ENCODE measurements around the gene CYP3A4.
"Not testable (repeated sequence)": the region's sequence is repeated elsewhere in the genome, so short reads cannot be mapped to it uniquely, and the experiment has no call there.

Gene CYP3A4

DNA sequence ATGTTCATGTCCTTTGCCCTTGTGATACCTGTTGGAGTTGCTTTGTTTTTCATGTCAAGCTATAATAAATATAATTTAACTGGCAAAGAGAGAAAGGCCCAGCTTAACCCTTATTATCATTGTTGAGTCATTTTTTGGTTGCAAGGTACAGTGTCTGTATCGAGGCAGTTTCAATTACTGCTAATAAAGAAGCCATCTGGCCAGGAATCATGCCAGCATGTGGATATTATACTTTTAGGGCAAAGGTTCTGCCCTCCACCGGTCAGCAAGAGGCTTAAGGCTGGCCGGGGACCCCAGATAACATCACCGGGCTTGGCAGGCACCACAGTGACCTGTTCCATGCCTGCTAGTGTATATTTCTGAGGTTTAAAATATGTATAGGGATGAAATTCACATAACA lies 9.0 kb upstream of the CYP3A4 start:
- no peak for DNase-seq (ENCODE audit: low spot score)

DNA sequence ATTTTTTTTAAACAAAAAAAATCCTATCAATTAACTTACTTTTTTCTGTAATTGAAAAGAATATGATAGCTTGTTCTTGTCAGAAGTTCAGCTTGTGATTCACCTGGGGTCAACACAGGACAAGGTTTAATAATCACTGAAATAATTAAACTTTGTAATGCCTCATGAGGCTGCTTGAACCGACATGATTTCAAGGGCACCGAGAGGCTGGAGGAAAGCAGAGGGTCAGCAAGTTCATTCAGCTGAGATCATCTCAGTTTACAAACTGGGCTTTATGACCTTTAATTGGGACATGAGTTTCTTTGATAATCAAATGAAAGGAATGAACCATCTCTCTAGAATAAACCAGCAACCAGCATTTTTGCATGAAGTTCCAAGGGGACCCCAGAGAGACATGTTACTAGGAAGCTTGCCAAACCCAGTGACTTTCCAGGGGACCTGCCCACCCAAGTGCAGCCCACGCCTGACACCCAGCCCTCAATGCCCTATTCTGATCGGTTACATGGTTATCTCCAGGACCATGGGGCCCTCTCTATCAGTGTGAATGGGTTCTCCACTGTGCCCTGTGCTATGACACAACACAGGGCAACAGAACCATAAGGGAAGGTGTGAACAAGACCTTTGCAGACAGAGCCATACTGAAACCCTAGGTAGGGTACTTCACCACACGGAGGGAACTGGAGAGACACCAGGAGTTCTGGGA lies 7.8 kb upstream of the CYP3A4 start:
- no peak for DNase-seq (ENCODE audit: low spot score)

DNA sequence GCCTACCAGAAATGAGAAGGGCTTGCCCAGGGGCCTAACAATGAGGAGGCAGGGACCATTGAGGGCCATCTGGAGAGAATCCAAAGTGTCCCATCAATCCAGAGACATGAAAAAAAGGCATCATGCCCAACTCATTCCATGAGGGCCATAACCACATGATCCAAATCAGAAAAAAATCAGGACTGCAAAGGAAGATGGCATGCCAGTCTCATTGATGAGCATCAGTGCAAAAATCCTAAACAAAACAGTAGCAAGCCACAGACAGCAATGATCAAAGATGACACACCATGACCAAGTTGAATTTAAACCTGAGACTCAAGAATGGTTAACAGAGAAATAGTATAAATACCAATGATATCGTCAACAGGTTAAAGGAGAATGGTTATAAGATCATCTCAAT lies 7.0 kb upstream of the CYP3A4 start:
- no peak for DNase-seq (ENCODE audit: low spot score)

DNA sequence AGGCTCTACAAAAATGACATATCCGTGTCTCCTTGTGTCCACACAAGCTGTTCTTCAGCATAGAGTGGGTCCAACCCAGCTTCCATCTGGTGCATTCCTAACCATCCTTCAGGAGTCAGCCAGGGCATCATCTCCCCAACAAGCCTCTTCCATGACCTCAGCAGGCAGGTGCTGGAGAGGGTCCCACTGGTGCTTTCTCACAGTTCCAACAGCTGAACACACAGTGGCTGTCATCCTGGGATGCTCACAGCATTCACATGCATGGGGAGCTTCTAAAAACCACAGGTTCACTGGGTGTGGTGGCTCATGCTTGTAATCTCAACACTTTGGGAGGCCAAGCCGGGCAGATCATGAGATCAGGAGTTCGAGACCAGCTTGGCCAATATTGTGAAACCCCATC lies 6.4 kb upstream of the CYP3A4 start:
- no peak for DNase-seq (ENCODE audit: low spot score)

DNA sequence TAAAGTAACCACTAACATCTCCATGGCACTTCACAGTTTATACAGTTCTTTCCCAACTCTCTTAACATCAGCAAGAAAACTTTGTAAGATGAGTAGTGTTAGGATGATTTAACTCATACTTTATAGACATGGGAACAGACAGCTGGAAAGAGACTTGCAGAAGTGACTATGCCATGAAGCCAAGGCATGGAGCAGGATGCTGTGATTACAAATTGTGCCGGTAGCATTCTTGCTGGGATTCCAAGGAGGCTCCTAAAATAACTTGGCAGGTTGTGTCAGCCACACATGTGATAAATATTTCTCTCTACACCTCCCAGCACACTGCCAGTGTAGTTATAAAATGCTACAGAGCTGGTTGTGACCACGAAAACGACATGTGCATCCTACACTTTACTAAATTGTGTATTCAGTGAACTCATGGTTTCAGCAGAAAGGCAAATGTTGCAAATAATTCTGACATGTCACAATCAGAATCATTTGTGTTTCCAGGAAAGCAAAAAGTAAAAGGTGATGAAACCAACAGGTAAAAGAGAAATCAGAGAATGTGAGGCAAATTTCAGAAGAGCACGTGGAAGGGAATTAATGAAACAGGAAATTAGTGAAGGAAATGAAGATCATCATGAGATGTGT lies 5.6 kb upstream of the CYP3A4 start:
- no peak for DNase-seq (ENCODE audit: low spot score)

DNA sequence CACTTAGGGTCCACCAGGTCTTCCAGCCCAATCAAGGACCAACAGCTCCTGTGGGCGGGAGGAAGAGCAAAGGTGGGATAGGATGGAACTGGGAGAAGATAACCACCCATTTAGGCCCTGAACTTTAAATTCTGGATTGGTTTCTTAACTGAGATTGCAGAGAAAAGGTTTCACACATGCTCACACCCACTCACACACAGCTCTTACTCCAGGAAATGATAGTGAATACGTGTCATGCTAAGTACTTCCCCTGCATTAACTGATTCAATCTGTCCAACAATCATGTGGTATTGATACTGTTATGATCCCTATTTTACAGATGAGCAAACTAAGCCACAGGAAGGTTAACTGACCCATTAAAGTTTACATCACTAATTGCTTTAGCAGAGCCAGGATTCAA lies 4.6 kb upstream of the CYP3A4 start:
- DNase-seq (ENCODE audit: low spot score): no peak

DNA sequence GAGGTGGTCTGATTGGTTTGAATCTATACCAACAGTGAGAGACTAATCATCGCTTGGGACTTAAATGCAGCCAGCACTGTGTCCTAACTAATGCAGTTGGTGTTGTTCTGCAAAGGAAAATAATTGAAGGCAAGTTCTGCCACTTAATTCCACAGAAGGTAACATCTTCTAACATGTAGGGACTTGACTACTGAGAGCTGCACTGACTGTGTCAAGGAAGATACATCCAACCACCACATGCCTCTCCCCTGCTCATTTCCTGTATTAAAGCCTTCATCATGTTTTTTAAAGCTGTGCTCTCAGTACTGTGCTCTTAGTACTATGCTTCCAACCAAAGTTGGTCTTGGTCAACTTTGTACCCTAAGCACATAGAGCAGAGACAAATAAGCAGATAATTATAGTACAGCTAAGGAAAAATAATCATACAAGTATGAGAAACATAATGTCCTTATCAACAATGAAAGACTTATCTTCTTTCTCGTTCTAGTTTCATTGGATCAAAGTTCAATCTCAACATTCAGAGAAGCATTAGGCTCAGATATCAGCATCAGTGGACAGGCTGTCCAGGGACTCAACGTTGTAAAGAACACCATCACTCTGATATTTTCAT lies 2.8 kb upstream of the CYP3A4 start:
- no peak for DNase-seq (ENCODE audit: low spot score)

DNA sequence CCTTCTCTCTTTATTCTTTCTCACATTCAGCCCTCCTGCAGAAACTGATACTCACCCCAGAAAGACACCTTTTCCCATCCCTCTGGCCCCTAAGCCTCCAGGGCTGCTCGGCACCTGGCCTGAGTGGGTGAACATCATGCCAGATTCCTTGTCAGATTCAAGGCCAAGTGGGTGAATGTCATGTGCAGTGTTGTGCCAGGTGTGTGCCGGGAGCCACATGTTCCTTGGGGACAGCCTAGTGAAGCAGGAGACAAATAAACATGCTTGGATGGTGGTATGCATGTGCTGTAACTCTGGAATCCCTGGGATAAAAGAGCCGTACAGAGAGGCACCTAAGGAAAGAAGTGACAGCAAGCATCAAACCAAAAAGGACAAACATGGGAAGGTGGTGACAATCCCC lies 1.7 kb upstream of the CYP3A4 start:
- DNase-seq (ENCODE audit: low spot score): not testable (repeated sequence)

DNA sequence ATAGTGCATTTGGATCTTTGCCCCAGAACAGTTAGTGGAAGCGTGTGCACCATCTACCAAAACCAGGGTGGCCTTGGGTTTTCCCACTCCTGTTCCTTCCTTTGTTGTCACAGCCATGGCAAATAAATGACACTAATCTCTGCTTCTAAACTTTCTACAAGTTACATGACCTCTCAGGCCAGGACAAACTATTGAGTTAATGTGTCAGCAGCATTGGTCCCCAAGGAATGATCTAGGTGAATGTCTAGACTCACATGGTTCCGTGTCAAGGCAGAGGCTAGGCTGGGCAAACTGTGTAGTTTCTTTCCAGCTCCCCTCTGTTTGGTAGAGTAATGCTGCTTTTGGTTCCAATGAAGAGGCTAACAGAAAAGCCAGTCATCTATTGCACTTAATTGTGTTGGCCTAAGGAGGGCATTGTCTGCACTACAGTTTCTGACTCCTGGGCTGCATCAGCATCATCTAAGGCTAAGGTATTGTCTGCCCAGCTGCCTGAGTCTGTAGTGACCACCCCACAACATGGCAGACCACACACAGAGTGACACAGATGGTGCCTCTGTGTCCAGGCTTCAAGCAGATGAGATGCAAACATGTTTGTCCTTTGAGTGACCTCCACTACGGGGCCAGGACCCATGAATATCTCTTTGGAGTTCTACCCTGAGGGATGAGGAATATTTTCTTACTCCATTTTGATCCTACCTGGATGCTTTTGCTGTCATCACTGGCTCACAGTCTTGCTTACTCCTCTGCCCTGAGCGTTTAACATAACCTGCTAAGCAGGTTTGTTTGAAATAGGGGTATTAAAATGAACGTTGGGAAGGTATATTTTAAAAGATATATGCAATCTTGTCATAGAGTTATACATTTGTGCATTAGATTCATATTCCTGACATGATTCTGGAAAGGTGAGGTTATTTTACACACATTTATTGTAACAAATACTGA lies 1.7 kb downstream of the CYP3A4 start:
- no peak for DNase-seq (ENCODE audit: low spot score)

DNA sequence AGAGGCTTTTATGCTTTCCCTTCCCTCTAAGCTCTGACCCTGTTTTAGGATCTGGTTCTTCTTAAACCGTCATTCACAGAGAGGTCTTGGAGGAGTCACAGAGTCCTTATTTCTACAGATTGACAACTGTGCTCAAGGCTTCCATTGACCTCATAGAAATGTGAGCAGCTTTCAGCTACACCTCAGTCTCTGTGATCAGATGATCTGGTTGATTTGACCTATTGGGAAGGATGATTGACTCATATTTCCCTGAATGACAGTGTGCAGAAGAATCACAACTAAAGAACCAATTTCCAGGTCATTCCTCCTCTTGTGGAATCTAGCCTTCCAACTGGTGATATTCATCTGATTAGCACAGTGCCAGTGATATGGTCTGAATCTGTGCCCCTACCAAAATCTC lies 3.4 kb downstream of the CYP3A4 start:
- no peak for DNase-seq (ENCODE audit: low spot score)

DNA sequence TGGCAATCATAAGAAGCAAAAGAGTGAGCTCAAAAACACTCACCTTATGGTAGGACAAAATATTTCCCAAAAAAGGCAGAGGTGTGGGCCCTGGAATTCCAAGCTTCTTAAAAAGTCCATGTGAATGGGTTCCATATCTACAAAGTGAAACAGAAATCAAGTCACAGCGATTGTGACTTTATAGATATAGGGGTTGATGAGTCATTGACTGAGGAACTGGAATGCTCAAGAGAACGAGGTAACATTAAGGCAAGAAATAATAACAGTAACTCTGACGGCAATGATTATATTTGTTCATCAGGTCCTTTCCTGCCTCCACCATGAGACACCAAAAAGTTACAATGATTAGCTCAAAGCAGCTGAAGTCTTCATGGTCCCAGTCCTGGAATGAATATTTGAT lies 4.0 kb downstream of the CYP3A4 start:
- DNase-seq (ENCODE audit: low spot score): no peak

DNA sequence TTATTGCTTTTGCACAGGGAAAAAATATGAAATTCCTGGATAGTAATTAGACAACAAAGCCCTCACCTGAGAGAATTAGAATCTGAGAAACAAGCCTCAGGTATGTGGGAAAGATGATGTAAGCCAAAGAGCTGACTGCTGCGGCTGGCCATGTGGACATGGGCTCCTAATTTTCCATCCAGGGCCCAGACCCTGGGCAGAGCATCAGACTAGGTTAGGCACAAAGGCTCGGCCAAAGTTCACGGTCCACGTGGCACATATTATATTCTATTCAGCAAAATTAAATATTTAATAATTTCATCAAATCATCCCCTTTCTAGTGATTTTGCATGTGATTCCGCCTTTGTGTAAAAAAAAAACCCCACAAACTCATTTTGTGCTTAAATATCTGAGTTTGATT lies 5.1 kb downstream of the CYP3A4 start:
- no peak for DNase-seq (ENCODE audit: low spot score)

DNA sequence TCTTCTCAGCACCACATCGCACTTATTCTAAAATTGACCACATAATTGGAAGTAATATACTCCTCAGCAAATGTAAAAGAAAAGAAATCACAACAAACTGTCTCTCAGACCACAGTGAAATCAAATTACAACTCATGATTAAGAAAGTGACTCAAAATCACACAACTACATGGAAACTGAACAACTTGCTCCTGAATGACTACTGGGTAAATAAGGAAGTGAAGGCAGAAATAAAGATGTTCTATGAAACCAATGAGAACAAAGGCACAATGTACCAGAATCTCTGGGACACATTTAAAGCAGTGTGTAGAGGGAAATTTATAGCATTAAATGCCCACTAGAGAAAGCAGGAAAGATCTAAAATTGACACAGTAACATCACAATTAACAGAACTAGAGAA lies 10.6 kb downstream of the CYP3A4 start:
- DNase-seq (ENCODE audit: low spot score): not testable (repeated sequence)

DNA sequence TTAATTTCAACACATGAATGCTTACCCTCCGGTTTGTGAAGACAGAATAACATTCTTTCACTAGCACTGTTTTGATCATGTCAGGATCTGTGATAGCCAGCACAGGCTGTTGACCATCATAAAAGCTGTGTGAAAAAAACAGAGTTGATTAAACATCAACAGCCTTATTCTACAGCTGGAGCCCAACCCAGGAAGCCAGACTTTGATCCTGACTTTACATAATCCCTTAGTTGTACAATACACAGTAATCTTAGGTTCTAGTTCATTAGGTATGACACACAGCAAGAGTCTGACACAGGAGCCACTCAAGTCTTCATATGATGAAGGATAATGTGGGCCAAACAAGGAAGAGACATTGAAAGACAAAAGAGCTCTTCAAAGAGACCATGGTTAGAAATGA lies 11.4 kb downstream of the CYP3A4 start:
- no peak for DNase-seq (ENCODE audit: low spot score)

DNA sequence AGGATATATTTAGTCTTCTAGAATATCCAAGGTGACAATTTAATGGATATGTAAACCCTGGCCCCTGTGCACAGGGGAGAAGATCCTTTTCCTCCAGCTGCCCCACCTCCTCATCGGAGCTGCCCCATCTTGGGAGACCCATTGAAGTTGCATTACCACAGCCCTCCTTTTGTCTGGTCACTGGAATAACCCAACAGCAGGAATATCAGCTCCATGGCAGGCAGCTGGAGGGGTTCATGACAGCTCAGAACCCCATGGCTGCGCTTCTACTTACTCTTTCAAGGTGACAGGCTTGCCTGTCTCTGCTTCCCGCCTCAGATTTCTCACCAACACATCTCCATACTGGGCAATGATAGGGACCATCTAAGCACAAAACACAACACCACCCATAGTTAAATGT lies 14.5 kb downstream of the CYP3A4 start:
- DNase-seq (ENCODE audit: low spot score): not testable (repeated sequence)

DNA sequence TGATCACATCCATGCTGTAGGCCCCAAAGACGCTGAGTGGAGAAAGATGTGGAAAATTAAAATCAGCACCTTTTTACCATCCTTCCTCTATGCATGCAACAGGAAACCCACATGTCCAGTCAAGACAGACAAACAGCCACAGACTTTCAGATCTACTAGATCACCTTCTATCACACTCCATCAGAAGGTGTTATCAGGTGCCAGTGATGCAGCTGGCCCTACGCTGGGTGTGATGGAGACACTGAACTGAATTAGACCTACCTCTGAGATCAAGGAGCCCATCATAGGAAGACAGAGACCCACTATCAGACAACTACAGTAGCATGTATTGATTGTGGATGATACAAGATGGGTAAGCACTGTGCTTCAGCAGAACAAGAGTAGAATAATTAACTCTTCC lies 15.5 kb downstream of the CYP3A4 start:
- DNase-seq (ENCODE audit: low spot score): no peak

DNA sequence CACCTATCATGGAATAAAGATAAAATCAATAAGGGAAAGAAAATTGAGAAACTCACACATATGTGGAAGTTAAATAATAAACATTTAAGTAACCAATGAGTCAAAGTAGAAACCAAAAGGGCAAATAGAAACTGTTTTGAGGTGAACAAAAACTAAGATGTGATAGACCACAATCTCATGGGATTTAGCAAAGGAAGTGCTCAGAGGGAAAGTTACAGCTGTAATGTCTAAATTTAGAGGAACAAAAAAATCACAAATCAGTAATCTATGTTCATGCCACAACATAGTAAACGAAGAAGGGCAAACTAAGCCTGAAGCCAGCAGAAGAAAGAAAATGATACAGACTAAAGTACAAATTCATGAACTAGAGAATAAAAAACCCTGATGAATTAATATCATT lies 16.3 kb downstream of the CYP3A4 start:
- DNase-seq (ENCODE audit: low spot score): no peak

DNA sequence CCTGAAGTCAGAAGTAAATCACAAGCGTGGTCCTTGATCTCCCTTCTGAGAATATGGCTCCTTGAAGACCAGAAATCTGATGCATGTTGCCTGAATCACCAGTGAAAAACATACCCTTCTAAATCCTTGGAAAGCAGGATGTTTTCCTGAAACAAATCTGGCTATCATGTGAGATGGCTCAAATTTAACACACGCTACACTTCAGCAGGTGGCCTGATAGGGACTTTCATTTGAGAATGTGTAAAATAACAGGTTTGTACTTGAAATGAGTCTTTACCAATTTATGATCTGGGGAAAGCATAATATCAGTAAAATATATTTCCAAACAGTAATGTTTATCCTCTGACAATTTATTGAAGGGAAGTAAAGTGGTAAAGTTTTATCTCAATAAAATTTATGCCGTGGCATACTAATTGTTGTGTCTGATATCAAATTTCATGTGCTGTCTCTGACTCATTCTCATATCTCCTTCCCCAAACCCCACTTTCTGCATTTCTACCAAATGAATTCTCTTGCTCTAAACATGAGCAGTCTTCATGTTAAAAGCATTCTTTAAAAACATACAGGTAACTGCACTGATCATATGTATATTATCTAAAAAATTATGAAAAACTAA lies 17.4 kb downstream of the CYP3A4 start:
- no peak for DNase-seq (ENCODE audit: low spot score)

DNA sequence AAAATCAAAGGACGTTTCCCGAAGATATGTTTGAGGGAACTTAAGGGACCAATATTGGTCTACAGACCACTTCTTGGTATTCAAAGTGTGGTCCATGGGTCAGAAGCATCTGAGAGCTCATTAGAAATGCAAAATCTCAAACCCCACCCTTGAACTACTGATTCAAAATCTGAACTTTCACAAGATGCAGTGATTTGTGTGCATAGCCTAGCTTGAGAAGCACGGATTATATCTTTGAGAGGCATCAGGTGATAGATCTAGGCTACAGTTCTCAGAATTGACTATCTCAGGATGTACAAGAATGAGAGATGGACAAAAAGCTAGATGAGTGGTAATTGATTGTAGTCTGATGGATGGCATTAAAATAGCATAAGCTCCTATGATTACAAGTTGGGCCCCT lies 19.5 kb downstream of the CYP3A4 start:
- no peak for DNase-seq (ENCODE audit: low spot score)

DNA sequence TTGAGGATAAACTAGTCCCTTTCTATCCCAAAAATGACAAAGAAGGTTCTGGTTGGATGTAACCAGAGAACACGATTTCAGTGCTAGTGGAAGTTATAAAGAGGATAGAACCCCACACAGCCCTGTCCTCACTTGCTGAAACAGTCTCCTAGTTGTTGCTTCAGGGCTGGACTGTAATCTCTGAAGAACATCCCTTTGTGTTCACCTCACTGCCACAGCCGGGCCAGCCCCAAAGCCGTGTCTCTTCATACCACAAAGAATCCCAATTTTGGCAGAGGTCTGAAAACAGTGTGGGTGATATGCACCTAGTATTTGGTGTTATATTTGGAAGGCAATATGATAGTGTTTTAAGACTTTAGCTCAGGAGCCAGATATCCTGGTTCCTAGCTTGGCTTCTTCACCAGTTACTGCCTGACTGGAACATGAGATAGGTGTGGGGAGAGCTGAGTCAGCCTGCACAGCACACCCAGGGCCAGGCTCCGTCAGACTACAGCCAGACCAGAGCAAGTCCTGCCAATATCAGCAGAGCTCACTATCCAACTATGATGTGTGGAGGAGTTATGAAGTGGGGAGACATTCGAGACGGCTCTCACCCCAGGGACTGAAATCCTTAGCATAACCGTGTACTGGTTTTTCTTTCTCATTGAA lies 21.2 kb downstream of the CYP3A4 start:
- no peak for DNase-seq (ENCODE audit: low spot score)

DNA sequence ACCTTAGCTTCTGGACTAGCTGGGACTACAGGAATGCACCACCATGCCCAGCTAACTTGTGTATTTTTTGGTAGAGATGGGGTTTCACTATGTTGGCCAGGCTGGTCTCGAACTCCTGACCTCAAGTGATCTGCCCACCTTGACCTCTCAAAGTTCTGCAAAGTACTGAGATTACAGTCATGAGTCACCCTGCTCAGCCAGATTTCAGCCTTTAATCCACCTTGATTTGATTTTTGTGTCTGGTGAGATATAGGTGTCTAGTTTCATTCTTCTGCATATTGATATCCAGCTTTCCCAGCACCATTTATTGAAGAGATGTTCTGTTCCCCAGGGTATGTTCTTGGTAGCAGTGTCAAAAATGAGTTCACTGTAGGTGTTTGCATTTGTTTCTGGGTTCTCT lies 28.9 kb downstream of the CYP3A4 start:
- no peak for DNase-seq (ENCODE audit: low spot score)

DNA sequence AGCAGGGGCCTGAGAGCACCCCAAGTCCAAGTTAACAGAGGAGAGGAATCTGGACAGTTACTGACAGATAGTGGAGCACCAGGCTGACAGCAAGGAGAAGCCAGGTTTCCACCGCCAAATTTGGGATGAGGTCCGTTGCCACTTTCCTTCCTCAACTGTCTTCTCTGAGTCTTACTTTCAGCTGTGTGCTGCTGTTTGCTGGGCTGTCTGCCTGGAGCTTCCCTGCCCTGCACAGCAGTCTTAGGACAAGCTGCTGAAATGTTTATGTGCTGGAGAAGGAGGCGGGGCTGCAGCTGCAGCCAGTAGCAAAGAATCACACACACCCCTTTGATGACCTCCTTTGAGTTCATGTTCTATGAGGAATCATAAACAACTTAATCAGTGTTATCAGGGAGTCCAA lies 31.6 kb downstream of the CYP3A4 start:
- DNase-seq (ENCODE audit: low spot score): no peak

Measured in pons (tissue), 1 donor.